GM12891 (cell line): ENCODE measurements around the gene KCNH1.

Experiments used
- DNase-seq: peaks from one replicate; pipeline ENCODE4 v3.0.0; 2011; ENCODE audit warnings: low spot score; ENCODE audit not compliant: insufficient read length
- FAIRE-seq: peaks from 2 replicates; lab custom pipeline; 2011; peaks lifted over from hg19 to GRCh38; lab: Jason Lieb, UNC
- PAX5 ChIP-seq: IDR thresholded peaks from 2 replicates; pipeline ENCODE4 v1.6.1; 2011; ENCODE audit warnings: low read length, moderate library complexity, mild to moderate bottlenecking; ENCODE audit not compliant: insufficient read depth, severe bottlenecking
- POLR2A ChIP-seq: IDR thresholded peaks from 2 replicates; pipeline ENCODE4 v1.6.1; 2011; ENCODE audit warnings: low read depth, low read length, control low read depth
- POLR2AphosphoS5 ChIP-seq: IDR thresholded peaks from 2 replicates; pipeline ENCODE4 v1.6.1; 2011; ENCODE audit warnings: low read depth, low read length, control low read depth
- POU2F2 ChIP-seq: IDR thresholded peaks from 2 replicates; pipeline ENCODE4 v1.6.1; 2011; ENCODE audit warnings: low read depth, mild to moderate bottlenecking, control low read depth, low read length, moderate library complexity
- SPI1 ChIP-seq: IDR thresholded peaks from 2 replicates; pipeline ENCODE4 v1.6.1; 2011; ENCODE audit warnings: low read depth, low read length, control low read depth
- TAF1 ChIP-seq: IDR thresholded peaks from 2 replicates; pipeline ENCODE4 v1.6.1; 2011; ENCODE audit warnings: low read depth, low read length, control low read depth

Gene KCNH1

GRCh38 chr1:210738256-210738655 is 395.7 kb downstream of the KCNH1 start:
- FAIRE-seq (no peak), DNase-seq (no peak)
- TF ChIP-seq POLR2AphosphoS5 (no peak), POLR2A (no peak), POU2F2 (no peak), PAX5 (no peak), SPI1 (no peak), TAF1 (no peak)

GRCh38 chr1:210736713-210737112 is 397.2 kb downstream of the KCNH1 start:
- no peak for TF ChIP-seq SPI1
- no peak for TF ChIP-seq PAX5
- TF ChIP-seq POU2F2: no peak
- TF ChIP-seq POLR2A: no peak
- TF ChIP-seq POLR2AphosphoS5: no peak
- no peak for FAIRE-seq
- DNase-seq: no peak

DNA sequence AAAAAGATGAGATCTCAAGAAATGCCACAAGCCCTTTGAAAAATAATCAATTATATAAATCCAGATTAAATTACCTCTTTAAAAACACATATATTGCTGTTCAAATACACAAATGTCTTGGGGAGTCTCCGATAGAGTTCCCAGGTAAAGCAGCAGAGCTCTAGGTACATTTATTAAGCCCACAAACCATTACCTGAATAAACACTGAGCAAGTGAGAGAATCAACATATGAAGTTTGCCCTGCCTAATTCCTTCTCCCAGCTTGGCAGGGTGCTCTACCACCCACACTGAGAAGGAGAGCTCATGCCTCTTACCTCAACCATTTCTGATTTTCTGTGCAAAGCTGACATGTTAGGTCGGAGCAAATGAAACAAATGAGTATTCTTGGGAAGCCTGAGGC is 402.4 kb downstream of the KCNH1 start:
- FAIRE-seq (no peak), DNase-seq (no peak)
- no peak for TF ChIP-seq POLR2AphosphoS5
- no peak for TF ChIP-seq POU2F2
- no peak for TF ChIP-seq SPI1
- TF ChIP-seq POLR2A: no peak
- TF ChIP-seq TAF1: no peak
- no peak for TF ChIP-seq PAX5

- FAIRE-seq (no peak), DNase-seq (no peak)
- TF ChIP-seq POLR2A (no peak), POLR2AphosphoS5 (no peak), SPI1 (no peak), TAF1 (no peak), PAX5 (no peak), POU2F2 (no peak)
Measured at GRCh38 chr1:210731193-210731592, 402.8 kb downstream of the KCNH1 start.

DNA sequence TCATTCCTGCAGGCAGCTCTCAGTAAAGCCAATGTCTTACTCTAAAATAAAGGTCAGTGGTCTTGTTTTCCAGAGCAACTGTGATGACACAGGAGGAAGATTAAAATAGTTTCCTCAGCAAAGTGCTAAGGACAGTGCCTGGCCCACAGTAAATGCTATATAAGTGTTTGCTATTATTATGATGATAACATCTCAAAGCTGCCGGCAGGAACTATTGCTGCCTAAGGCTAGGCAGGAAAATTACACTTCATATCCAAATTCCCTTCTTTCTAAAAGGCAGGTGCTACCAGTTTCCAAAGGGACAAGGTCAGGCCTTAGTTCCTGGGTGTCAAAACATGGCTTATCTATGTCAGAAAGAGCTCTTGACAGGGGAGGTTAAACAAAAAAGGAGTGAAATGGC is 403.9 kb downstream of the KCNH1 start:
- DNase-seq: no peak
- FAIRE-seq: no peak
- no peak for TF ChIP-seq POU2F2
- no peak for TF ChIP-seq POLR2AphosphoS5
- TF ChIP-seq POLR2A: no peak
- TF ChIP-seq SPI1: no peak

DNA sequence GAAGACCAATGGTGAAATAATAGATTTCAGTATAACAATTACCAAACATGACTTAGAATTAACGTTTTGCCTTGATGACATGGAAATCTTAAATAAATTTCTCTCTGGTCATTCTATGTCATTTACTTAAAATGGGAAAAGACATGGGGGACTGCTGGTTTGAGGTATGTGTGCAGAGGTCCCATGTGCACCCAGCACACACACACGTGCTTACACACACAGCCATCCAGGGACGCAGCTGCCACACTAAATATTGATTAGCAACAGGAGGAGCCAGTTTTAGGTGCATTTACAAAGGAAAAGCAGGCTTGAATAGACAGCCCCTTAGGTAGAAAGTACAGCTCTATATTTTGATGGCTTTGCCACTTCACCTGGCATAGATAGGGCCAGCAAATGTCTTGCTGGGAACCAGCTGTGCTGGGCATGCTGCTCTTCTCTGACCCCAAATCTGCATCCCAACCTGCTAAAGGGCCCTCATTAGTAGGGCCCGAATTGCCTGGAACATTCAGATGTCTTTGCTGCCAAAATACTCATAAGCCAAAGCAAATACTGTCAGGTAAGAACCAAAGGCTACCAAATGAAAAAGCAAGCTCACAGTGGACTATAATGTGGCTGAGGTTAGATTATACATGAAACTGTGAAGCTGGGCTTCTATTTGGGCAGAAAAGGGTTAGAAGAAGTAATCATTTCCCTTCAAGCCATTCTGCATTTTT is 405.4 kb downstream of the KCNH1 start:
- FAIRE-seq (no peak), DNase-seq (no peak)
- TF ChIP-seq SPI1 (no peak), POLR2A (no peak), PAX5 (no peak), TAF1 (no peak), POLR2AphosphoS5 (no peak), POU2F2 (no peak)

DNA sequence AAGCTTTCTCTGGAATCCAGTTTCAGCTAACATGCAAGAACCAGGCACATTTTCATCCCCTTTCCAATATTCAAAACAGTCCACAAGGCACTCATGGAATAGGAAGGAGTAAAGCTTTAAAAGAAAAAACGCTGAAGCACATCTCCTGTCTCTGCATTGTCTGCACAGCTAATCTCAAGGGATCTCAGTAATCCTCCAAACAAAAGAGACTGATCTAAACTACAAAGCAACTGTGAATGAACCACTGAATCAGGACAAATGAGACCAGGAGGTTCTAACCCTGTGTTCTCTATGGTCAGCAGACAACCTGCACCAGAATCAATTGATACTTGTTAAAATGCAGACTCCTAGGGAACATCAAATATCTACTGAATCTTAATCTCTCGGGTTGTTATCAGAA is 406.2 kb downstream of the KCNH1 start:
- DNase-seq: no peak
- no peak for TF ChIP-seq SPI1
- TF ChIP-seq POLR2AphosphoS5: no peak
- no peak for TF ChIP-seq TAF1
- TF ChIP-seq POLR2A: no peak
- no peak for TF ChIP-seq POU2F2
- no peak for TF ChIP-seq PAX5
- FAIRE-seq: no peak

- TF ChIP-seq POLR2AphosphoS5: no peak
- DNase-seq (no peak), FAIRE-seq (no peak)
Measured at GRCh38 chr1:210726621-210727020, 407.3 kb downstream of the KCNH1 start.

DNA sequence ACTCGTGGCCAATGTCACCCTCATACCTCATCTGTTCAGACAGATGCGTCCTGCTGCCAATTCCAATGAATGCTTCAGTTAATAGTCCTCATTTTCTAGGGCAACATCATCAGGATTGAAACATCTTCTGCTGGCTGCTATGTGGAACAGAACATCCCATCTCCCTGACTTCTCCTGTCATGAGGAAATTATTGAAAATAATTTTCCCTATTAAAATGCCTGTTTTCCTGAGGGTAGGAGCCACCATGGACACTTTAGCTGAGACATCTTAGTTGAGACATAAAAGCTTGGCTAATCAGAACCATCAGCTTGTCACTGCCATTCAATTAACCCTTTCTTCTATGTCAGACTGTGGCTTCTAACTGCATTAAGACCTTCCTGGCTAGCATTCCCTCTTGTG is 409.2 kb downstream of the KCNH1 start:
- DNase-seq (no peak), FAIRE-seq (no peak)
- TF ChIP-seq PAX5 (no peak), POLR2AphosphoS5 (no peak)

GRCh38 chr1:210723646-210724045 is 410.3 kb downstream of the KCNH1 start:
- DNase-seq: no peak
- TF ChIP-seq POLR2A (no peak), POLR2AphosphoS5 (no peak), TAF1 (no peak), PAX5 (no peak), POU2F2 (no peak), SPI1 (no peak)
- FAIRE-seq: no peak
